ENCODE measurements around the gene KLHL30. TPM values are rescaled to one million over a fixed set of nuclear protein-coding genes. Genes with fewer than 3 reads are reported as not detected.

The KLHL30 gene
- total and polyA plus RNA-seq, 2 donors (not counting 1 experiment from before 2014, with no cell fraction given), result 1.2 to 1.6 TPM

DNA sequence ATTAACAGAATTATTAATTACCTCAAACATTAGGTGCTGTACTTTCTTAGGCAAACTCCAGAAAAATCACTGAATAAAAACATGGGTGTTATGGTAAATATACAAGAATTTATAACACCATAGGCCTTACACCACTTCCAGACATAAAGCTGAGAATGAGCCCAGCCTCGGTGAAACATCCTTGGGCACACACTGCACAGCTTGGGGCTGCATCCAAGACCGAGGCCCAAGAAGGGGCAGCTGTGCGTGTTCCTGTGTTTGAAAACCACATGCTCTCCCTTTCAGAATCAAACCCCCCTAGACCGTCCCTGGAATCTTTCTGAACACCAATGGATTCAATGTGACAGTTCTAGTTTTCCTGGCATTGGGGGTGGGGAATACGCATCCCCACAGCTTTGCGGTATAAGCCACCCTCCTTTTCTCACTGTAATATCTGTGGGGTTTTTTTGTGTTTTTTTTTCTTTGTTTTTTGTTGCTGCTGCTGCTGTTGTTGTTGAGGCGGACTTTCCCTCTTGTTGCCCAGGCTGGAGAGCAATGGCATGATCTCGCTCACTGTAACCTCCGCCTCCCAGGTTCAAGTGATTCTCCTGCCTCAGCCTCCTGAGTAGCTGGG lies 33.2 kb downstream of the KLHL30 start:
- Histone ChIP-seq H2AFZ (ENCODE audit: low read length) (no peak overlapping the region), H3K27me3 (ENCODE audit: control insufficient read depth, insufficient read depth, low read length) (no peaks in the 10 kb centered on the region), H3K79me2 (ENCODE audit: control insufficient read depth, insufficient read depth, low read length) (no peaks in the 10 kb centered on the region), H3K4me1 (ENCODE audit: control insufficient read depth, extremely low read depth, insufficient read depth, low read length) (peaks cover 26% of the 10 kb centered on the region), H3K9ac (ENCODE audit: insufficient read depth, low read length) (no peak overlapping the region), H3K4me3 (replicated peaks in 1 of 4; ENCODE audit: control extremely low read depth in 1 of 4, insufficient read depth in 1 of 4, low read depth in 3 of 4, low read length in 4 of 4) (no peak overlapping the region), H3K9me3 (ENCODE audit: control insufficient read depth, insufficient read depth, low read depth, low read length) (no peaks in the 10 kb centered on the region), H3K4me2 (ENCODE audit: extremely low read depth, insufficient read depth, low read length) (no peak overlapping the region), H3K36me3 (ENCODE audit: control insufficient read depth, insufficient read depth, low read length) (peaks cover 32% of the 10 kb centered on the region), H3K27ac (ENCODE audit: insufficient read depth, low read length) (peak overlapping the region; percentile 13), H4K20me1 (ENCODE audit: control insufficient read depth, extremely low read depth, insufficient read depth, low read length) (no peaks in the 10 kb centered on the region)
- peak in 1 of 2 donors; percentile 20 for DNase-seq (ENCODE audit: low read depth in 2 of 2)
- TF ChIP-seq, protein P1, sequence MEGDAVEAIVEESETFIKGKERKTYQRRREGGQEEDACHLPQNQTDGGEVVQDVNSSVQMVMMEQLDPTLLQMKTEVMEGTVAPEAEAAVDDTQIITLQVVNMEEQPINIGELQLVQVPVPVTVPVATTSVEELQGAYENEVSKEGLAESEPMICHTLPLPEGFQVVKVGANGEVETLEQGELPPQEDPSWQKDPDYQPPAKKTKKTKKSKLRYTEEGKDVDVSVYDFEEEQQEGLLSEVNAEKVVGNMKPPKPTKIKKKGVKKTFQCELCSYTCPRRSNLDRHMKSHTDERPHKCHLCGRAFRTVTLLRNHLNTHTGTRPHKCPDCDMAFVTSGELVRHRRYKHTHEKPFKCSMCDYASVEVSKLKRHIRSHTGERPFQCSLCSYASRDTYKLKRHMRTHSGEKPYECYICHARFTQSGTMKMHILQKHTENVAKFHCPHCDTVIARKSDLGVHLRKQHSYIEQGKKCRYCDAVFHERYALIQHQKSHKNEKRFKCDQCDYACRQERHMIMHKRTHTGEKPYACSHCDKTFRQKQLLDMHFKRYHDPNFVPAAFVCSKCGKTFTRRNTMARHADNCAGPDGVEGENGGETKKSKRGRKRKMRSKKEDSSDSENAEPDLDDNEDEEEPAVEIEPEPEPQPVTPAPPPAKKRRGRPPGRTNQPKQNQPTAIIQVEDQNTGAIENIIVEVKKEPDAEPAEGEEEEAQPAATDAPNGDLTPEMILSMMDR (conservative IDR thresholded peaks at IDR 0.05 in 1 of 2, IDR thresholded peaks at IDR 0.05 in 1 of 2; ENCODE audit: low read depth in 1 of 2, low read length in 2 of 2), result no peak
- TF ChIP-seq EZH2 (IDR thresholded peaks at IDR 0.05; ENCODE audit: low read length, missing control alignments), result no peak

- Histone ChIP-seq H4K20me1 (ENCODE audit: control insufficient read depth, extremely low read depth, insufficient read depth, low read length) (no peaks in the 10 kb centered on the region), H3K9ac (ENCODE audit: insufficient read depth, low read length) (no peak overlapping the region), H3K27me3 (ENCODE audit: control insufficient read depth, insufficient read depth, low read length) (no peaks in the 10 kb centered on the region), H3K79me2 (ENCODE audit: control insufficient read depth, insufficient read depth, low read length) (no peaks in the 10 kb centered on the region), H2AFZ (ENCODE audit: low read length) (no peak overlapping the region), H3K36me3 (ENCODE audit: control insufficient read depth, insufficient read depth, low read length) (peaks cover 32% of the 10 kb centered on the region), H3K4me2 (ENCODE audit: extremely low read depth, insufficient read depth, low read length) (no peak overlapping the region), H3K27ac (ENCODE audit: insufficient read depth, low read length) (no peak overlapping the region), H3K9me3 (ENCODE audit: control insufficient read depth, insufficient read depth, low read depth, low read length) (no peaks in the 10 kb centered on the region), H3K4me3 (replicated peaks in 1 of 4; ENCODE audit: control extremely low read depth in 1 of 4, insufficient read depth in 1 of 4, low read depth in 3 of 4, low read length in 4 of 4) (no peak overlapping the region), H3K4me1 (ENCODE audit: control insufficient read depth, extremely low read depth, insufficient read depth, low read length) (peaks cover 26% of the 10 kb centered on the region)
- TF ChIP-seq, protein P1 (conservative IDR thresholded peaks at IDR 0.05 in 1 of 2, IDR thresholded peaks at IDR 0.05 in 1 of 2; ENCODE audit: low read depth in 1 of 2, low read length in 2 of 2), result no peak
- TF ChIP-seq EZH2 (IDR thresholded peaks at IDR 0.05; ENCODE audit: low read length, missing control alignments), result no peak
- no peak for DNase-seq (ENCODE audit: low read depth in 2 of 2)
Measured at GRCh38 chr2:238172439-238172838, 34.0 kb downstream of the KLHL30 start.

DNA sequence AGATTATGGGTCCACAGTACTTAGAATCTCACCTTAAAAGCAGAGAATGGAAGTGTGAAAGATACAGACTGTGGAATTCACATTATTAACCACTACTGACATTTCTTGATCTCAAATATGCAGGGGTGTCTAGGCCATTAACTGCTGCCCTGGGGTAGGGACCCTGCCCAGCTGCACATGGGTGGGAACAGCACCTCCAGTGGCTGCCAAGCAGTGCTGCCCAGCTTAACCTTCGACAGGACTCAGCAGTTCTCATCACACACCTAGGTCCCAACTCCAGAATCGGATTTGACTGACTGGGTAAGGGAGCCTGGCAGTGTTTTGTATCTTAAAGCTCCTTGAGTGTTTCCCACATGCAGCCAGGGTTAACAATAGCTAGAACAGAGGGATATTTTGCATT lies 35.2 kb downstream of the KLHL30 start:
- DNase-seq (ENCODE audit: low read depth in 2 of 2), result no peak
- H4K20me1 ChIP-seq (ENCODE audit: control insufficient read depth, extremely low read depth, insufficient read depth, low read length), result no peaks in the 10 kb centered on the region
- no peaks in the 10 kb centered on the region for H3K27me3 ChIP-seq (ENCODE audit: control insufficient read depth, insufficient read depth, low read length)
- no peaks in the 10 kb centered on the region for H3K79me2 ChIP-seq (ENCODE audit: control insufficient read depth, insufficient read depth, low read length)
- peaks cover 25% of the 10 kb centered on the region for H3K36me3 ChIP-seq (ENCODE audit: control insufficient read depth, insufficient read depth, low read length)
- H3K9me3 ChIP-seq (ENCODE audit: control insufficient read depth, insufficient read depth, low read depth, low read length), result no peaks in the 10 kb centered on the region
- H3K4me1 ChIP-seq (ENCODE audit: control insufficient read depth, extremely low read depth, insufficient read depth, low read length), result peaks cover 16% of the 10 kb centered on the region
- H3K4me2 ChIP-seq (ENCODE audit: extremely low read depth, insufficient read depth, low read length), result no peak overlapping the region
- H3K4me3 ChIP-seq (replicated peaks in 1 of 4; ENCODE audit: control extremely low read depth in 1 of 4, insufficient read depth in 1 of 4, low read depth in 3 of 4, low read length in 4 of 4), result no peak overlapping the region
- H3K27ac ChIP-seq (ENCODE audit: insufficient read depth, low read length), result no peak overlapping the region
- H2AFZ ChIP-seq (ENCODE audit: low read length), result no peak overlapping the region
- no peak overlapping the region for H3K9ac ChIP-seq (ENCODE audit: insufficient read depth, low read length)
- no peak for TF ChIP-seq EZH2 (IDR thresholded peaks at IDR 0.05; ENCODE audit: low read length, missing control alignments)
- TF ChIP-seq, protein P1 (conservative IDR thresholded peaks at IDR 0.05 in 1 of 2, IDR thresholded peaks at IDR 0.05 in 1 of 2; ENCODE audit: low read depth in 1 of 2, low read length in 2 of 2), result peak in 1 of 2 donors; percentile 14
